Measurements from ENCODE around the gene ARHGEF28.

The ARHGEF28 gene

DNA sequence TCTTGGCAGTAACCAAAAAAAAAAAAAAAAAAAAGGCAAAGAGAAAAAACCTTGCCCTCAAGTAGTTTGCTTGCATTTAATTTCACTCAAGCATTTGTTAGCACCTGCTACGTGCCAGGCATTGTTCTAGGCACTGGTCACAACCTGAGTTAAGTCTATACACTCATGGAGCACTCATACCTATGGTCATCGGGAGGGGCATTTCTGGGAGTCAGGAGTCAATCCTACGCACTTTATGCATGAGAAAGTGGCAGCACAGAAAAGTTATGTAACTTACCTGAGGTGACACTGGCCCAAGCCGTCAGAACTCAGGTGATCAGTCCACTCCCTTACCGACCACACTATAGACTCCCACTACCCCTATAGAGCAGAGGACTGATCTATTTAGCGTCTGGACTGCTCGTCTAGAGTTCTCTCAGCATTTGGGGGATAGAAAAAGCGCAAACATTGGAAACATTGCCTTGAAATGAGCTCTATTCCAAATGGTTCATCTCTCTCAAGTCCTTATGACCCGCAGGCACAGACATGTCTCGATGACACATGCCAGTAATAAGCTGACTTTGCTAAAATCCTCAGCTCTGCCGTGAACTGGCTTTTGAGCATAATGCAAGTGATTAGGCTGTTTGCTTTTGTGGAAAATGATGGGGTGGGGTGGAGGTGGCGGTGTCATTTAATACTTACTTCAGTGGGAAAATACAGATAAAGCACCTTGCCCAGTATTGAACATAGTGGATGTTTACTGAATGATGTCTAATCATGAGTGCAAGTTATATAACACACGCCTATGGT, 160.2 kb downstream of the ARHGEF28 start:
- DNase-seq (ENCODE audit: low spot score), result no peak

DNA sequence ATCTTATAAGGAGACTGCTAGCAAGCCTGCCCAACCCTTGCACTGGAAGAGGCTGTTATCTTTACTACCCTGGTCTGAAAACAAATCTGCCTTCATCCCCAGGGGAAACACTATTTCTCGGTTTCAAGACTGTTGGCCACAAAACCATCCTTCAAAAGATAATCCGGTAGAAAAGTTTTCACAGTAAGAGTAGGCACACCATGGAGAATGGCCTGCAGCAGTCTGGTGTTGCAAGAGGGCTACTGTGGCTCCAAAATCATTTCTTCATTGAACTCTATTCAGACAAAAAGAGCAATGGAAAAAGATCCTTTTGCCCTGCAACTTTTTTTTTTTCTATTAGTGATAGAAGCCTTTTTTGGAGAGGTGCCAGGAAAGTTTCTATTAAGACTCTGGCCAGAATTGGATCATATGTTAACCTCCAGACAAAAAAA, 163.9 kb downstream of the ARHGEF28 start:
- no peak for DNase-seq (ENCODE audit: low spot score)

GRCh38 chr5:73791389-73791788, 165.4 kb downstream of the ARHGEF28 start:
- DNase-seq (ENCODE audit: low spot score), result no peak

DNA sequence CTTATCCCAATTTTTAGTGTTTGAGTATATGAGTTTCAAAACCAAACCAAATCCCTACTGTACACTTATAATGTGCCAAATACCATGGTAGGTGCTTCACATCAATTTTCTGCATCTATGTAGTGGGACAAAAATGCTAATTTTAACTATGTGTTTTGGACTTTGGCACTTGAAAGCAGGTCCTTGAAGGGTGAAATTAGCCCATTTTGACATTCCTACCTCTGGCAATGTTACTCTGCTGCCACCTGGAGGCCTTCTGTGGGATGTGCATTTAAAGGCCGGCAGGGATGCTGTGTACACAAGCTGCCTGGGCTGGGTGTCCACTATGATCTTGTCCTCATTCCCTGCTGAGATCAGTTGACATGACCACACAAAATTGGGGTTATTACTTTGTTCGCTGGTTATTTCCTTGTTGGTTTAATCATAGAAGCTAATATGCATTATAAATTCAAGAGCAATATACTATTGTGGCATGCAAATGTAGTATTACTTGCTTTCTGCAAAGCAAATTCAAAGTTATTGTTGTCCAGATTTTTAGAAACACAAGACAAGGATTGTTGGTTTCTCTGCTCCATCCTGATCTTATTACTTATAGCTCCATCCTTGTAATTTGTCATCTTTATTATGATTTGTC, 166.8 kb downstream of the ARHGEF28 start:
- peak; percentile 63 for DNase-seq (ENCODE audit: low spot score)

- peak; percentile 31 for DNase-seq (ENCODE audit: low spot score)
Observed at GRCh38 chr5:73793911-73794310, 167.9 kb downstream of the ARHGEF28 start.

DNA sequence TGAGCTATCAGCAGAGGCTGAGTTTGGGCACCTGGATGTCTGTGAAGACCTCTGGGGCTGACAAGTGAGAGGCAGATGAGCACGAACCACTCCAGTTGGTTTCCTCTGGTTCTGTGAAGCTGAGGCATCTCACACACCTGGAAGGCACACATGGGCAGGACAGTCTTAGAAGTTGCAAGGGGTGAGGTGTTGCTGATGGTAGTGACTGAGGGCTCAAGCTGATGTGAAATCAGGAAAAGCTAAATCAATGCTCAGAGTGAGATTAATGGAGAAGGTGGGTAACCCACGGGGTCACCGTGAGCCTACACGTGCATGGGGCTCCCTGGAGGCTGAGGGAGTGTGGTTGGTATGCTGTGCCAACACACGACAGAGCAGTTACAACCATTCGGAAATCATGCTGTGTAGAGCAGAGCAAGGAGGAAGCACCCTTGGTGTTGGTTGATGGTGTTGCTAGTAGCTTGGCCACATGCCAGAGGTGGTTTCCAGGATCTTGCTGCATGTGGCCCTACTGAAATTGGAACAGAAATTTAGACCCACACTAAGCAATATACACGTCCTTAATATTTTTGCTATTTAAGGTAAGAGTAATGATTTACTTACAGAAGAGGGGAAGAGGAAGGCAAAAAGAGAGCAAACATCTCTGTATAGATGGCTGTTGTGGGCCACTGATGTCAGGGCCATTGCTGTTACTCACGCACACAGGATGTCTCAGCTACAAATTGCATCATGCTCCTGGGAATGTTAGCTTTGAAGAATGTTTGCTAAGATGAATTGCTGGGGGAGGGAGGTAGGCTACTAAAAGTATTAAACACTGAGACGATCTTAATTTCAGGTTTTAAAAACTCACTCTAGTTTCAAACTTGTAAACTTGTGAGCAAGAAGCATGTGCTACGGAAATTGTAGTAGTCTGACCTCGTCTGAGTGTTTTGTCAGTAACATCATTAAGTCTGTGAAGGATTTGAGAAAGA, 170.5 kb downstream of the ARHGEF28 start:
- peak; percentile 95 for DNase-seq (ENCODE audit: low spot score)

DNA sequence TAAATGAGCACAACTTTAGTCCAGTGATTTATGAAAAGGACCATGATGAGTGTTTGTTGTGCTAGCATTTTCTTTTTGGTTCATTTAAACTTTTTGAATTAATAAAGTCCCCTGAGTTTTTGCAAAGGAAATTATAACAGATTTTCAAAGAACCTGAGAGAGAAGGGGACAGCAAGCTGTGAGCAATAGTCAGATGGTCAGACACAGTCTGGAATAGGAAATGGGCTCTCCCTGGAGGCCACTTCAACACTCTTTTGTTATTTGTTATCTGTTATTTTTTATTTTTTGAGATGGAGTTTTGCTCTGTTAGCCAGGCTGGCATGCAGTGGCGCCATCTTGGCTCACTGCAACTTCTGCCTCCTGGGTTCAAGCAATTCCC, 171.1 kb downstream of the ARHGEF28 start:
- peak; percentile 59 for DNase-seq (ENCODE audit: low spot score)

DNA sequence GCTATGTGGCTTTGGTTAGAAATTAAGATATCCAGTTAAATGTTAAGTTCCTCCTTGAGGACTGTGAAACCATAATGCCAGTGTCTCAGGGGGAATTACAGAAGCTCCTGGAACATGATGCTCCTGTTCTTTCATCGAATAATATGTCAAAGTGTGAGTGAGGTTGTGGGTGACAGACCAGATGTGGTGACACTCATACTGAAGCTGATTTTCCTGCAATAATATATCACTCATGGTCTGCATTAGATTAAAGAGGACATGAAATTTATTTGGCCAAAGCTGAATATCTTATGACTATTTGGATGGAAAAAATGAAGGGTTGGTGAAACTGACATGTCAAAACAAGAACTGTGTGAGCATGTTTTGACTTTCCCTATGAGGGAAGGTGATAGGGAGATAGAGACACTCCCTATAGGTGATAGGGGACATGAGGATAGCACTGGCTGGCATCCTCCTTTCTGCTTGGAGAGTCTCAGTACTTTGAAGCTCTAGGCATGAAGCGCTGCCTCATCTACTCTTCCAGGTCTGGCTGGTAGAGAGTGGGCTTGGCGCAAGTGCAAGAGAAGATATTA, 173.5 kb downstream of the ARHGEF28 start:
- no peak for DNase-seq (ENCODE audit: low spot score)

- no peak for DNase-seq (ENCODE audit: low spot score)
Observed at GRCh38 chr5:73801686-73802085, 175.7 kb downstream of the ARHGEF28 start.

DNA sequence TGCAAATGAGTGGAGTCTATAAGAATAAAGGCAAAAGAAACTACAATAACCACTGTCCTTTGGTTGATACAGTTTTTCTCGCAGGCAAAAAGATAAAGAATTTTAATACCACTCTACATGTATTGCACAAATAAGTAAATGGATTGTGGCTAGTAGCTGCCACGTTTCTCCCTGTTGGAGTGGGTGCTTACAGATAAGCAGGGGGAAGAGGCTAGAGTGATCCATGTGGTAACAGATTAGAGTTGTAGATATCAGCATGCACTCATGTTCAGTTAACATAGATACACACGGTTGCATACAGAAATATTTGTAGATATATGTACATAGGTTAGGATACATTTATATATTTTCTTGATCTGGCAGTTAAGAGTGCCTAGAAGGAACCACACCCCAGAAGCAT, 179.5 kb downstream of the ARHGEF28 start:
- DNase-seq (ENCODE audit: low spot score), result no peak

DNA sequence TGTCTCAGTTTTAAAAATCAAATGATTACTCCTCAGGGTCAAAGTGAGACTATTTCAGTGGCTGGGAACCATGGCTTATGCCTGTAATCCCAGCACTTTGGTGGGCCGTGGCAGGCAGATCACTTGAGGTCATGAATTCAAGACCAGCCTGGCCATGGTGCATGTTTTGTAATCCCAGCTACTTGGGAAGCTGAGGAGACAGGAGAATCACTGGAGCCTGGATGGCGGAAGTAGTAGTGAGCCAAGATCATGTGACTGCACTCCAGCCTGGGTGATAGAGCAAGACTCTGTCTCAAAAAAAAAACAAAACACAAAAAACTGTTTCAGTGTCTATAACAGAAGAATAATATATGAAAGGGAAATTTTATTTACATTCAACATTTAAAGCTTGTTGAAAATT, 182.9 kb downstream of the ARHGEF28 start:
- DNase-seq (ENCODE audit: low spot score), result no peak

- DNase-seq (ENCODE audit: low spot score), result no peak
Observed at GRCh38 chr5:73810429-73810828, 184.4 kb downstream of the ARHGEF28 start.

DNA sequence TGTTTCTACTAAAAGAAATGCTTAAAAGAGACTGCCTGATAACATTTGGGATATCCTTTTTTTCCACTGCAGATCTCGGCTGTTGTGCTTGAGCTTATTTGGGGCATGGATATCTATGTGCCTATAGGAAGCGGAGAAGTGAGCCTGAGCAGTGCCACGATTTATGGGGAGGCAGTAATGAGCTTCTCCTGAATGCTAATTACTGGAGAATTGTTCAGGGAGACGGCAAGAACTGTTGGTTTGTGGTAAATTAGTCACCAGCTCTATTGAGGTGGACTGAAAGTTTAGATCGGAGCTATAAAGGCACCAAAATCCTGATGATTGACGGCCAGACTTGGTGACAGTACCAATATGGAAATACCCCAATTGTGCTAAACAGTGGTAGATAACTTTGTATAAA, 186.5 kb downstream of the ARHGEF28 start:
- DNase-seq (ENCODE audit: low spot score), result no peak

- no peak for DNase-seq (ENCODE audit: low spot score)
Observed at GRCh38 chr5:73812962-73813588, 187.1 kb downstream of the ARHGEF28 start.

GRCh38 chr5:73814233-73814846, 188.3 kb downstream of the ARHGEF28 start:
- DNase-seq (ENCODE audit: low spot score), result no peak

- DNase-seq (ENCODE audit: low spot score), result no peak
Observed at GRCh38 chr5:73815631-73816030, 189.6 kb downstream of the ARHGEF28 start.

GRCh38 chr5:73816656-73817420, 190.8 kb downstream of the ARHGEF28 start:
- no peak for DNase-seq (ENCODE audit: low spot score)

DNA sequence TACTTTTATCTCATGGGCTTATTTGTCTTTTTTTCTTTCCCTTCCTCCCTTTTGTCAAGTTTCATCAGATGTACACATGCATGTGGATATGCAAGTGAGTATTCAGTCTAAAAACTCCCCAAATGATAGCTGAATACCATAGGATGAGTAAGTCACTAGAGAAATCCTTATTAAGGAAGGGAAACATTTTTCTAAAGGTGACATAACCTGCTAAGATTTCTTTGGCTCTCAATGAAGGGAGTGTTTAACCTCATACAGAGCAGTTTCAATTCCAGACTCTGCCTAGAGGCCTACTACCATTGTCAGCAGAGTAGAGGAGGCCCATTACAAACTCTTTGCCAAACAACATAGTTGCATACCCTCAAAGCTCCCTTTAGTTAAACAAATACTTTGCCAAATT, 192.4 kb downstream of the ARHGEF28 start:
- no peak for DNase-seq (ENCODE audit: low spot score)

DNA sequence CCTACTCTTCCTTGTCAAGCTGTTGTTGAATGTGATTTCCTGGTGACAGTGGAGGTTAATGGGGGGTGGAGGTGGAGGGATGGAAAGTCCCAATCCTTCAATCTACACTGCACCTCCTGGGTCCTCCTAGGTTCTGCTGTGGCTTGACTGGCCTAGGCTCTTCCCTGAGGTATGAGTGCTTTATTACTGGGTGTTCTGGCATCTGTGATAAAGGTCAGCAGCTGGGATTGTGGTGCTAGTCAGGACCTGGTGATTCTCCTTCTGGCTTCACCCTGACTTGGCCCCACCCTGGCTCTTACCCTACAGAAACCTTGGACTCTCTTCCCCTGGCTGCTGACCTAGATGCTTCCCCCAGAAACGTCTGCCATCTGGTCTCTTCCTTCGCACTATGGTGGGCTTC, 194.3 kb downstream of the ARHGEF28 start:
- DNase-seq (ENCODE audit: low spot score), result no peak

DNA sequence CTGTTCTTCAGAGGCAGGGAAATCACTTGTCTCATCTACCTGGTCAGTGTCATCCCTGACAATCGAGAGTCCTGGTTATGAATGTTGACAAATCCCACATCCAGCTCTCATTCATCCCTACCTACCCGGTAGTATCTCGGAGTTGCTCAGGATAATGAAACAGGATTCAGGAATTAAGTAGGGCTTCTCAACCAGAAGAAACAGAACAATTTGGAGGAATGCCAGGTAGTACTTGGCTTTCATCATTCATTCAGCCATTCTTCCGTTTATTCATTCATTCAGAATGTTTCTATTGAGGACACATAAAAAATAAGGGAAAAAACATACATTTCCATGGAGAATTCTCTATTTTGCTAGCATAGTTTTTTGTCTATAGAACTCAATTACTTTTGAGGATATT, 195.0 kb downstream of the ARHGEF28 start:
- no peak for DNase-seq (ENCODE audit: low spot score)
